Ishikawa (cell line): ENCODE data around the gene DYNLL1.

Source experiments
- CEBPB ChIP-seq: IDR thresholded peaks from 2 replicates; pipeline ENCODE4 v1.6.1; 2012
- CREB1 ChIP-seq: IDR thresholded peaks from 2 replicates; pipeline ENCODE4 v1.6.1; 2012; ENCODE audit warnings: low read depth
- EGR1 ChIP-seq: IDR thresholded peaks from 2 replicates; pipeline ENCODE4 v1.6.1; 2012
- EP300 ChIP-seq: IDR thresholded peaks from 2 replicates; pipeline ENCODE4 v1.6.1; 2012; ENCODE audit warnings: borderline replicate concordance
- FOXM1 ChIP-seq: IDR thresholded peaks from 2 replicates; pipeline ENCODE4 v1.6.1; 2012; ENCODE audit warnings: low read depth, borderline replicate concordance
- MAX ChIP-seq: IDR thresholded peaks from 2 replicates; pipeline ENCODE4 v1.6.1; 2012
- NFIC ChIP-seq: IDR thresholded peaks from 2 replicates; pipeline ENCODE4 v1.6.1; 2012
- RAD21 ChIP-seq: IDR thresholded peaks from 2 replicates; pipeline ENCODE4 v1.6.1; 2012; ENCODE audit warnings: low read depth
- REST ChIP-seq: IDR thresholded peaks from 2 replicates; pipeline ENCODE4 v1.6.1; 2012; ENCODE audit warnings: low read depth, mild to moderate bottlenecking
- TAF1 ChIP-seq: IDR thresholded peaks from 2 replicates; pipeline ENCODE4 v1.6.1; 2012; ENCODE audit warnings: low read depth, mild to moderate bottlenecking
- TCF12 ChIP-seq: IDR thresholded peaks from 2 replicates; pipeline ENCODE4 v1.6.1; 2012; ENCODE audit warnings: low read depth
- TEAD4 ChIP-seq: IDR thresholded peaks from 2 replicates; pipeline ENCODE4 v1.6.1; 2012
- USF1 ChIP-seq: IDR thresholded peaks from 2 replicates; pipeline ENCODE4 v1.6.1; 2012
- YY1 ChIP-seq: IDR thresholded peaks from 2 replicates; pipeline ENCODE4 v1.6.1; 2012; ENCODE audit warnings: low read depth
- ZBTB7A ChIP-seq: IDR thresholded peaks from 2 replicates; pipeline ENCODE4 v1.6.1; 2012; ENCODE audit warnings: low read depth

The DYNLL1 gene

GRCh38 chr12:120480211-120480610, 15.7 kb upstream of the DYNLL1 start:
- TF ChIP-seq MAX (no peak), TEAD4 (no peak), YY1 (no peak), NFIC (no peak), CREB1 (no peak), USF1 (no peak), TAF1 (no peak), RAD21 (no peak), REST (no peak), FOXM1 (no peak), ZBTB7A (no peak), CEBPB (no peak), EP300 (no peak), EGR1 (no peak), TCF12 (no peak)

- TF ChIP-seq CEBPB (no peak), REST (no peak), EGR1 (no peak), TEAD4 (no peak), YY1 (no peak), USF1 (no peak)
Observed at GRCh38 chr12:120481022-120481767, 14.7 kb upstream of the DYNLL1 start.

- TF ChIP-seq TAF1 (no peak), NFIC (no peak), YY1 (no peak), CEBPB (no peak), REST (no peak), USF1 (no peak), TCF12 (no peak), ZBTB7A (no peak), RAD21 (no peak), TEAD4 (no peak)
Observed at GRCh38 chr12:120483621-120484020, 12.3 kb upstream of the DYNLL1 start.

GRCh38 chr12:120485961-120486881, 9.7 kb upstream of the DYNLL1 start:
- TF ChIP-seq MAX (no peak), USF1 (no peak), NFIC (no peak), EGR1 (no peak), TCF12 (no peak), FOXM1 (no peak), YY1 (no peak), TEAD4 (no peak), EP300 (no peak), ZBTB7A (no peak)
